Activated CD4-positive, alpha-beta T cell treated with anti-CD3 and anti-CD28 coated beads, Interleukin-2, Interleukin-4, amounts not matched to agents 100 ng/mL and 50 ng/mL, durations not matched to agents 16 hours and 8 hours (primary cell): ENCODE data around the gene RSPH3.

Experiments
- DNase-seq: peaks from one replicate; pipeline ENCODE4 v3.0.0-alpha.2; 2020; ENCODE audit warnings: low spot score

The RSPH3 gene

GRCh38 chr6:158933079-158933595 lies 66.9 kb downstream of the RSPH3 start:
- no peak for DNase-seq

GRCh38 chr6:158928068-158928467 lies 71.9 kb downstream of the RSPH3 start:
- DNase-seq = no peak

- DNase-seq = no peak
Observed at GRCh38 chr6:158926414-158926813, 73.6 kb downstream of the RSPH3 start.

- DNase-seq = no peak
Observed at GRCh38 chr6:158924499-158925455, 75.2 kb downstream of the RSPH3 start.

- DNase-seq = no peak
Observed at GRCh38 chr6:158923805-158924498, 76.0 kb downstream of the RSPH3 start.
